ENCODE data around the gene COPG2.

The COPG2 gene, protein sequence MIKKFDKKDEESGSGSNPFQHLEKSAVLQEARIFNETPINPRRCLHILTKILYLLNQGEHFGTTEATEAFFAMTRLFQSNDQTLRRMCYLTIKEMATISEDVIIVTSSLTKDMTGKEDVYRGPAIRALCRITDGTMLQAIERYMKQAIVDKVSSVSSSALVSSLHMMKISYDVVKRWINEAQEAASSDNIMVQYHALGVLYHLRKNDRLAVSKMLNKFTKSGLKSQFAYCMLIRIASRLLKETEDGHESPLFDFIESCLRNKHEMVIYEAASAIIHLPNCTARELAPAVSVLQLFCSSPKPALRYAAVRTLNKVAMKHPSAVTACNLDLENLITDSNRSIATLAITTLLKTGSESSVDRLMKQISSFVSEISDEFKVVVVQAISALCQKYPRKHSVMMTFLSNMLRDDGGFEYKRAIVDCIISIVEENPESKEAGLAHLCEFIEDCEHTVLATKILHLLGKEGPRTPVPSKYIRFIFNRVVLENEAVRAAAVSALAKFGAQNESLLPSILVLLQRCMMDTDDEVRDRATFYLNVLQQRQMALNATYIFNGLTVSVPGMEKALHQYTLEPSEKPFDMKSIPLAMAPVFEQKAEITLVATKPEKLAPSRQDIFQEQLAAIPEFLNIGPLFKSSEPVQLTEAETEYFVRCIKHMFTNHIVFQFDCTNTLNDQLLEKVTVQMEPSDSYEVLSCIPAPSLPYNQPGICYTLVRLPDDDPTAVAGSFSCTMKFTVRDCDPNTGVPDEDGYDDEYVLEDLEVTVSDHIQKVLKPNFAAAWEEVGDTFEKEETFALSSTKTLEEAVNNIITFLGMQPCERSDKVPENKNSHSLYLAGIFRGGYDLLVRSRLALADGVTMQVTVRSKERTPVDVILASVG

DNA sequence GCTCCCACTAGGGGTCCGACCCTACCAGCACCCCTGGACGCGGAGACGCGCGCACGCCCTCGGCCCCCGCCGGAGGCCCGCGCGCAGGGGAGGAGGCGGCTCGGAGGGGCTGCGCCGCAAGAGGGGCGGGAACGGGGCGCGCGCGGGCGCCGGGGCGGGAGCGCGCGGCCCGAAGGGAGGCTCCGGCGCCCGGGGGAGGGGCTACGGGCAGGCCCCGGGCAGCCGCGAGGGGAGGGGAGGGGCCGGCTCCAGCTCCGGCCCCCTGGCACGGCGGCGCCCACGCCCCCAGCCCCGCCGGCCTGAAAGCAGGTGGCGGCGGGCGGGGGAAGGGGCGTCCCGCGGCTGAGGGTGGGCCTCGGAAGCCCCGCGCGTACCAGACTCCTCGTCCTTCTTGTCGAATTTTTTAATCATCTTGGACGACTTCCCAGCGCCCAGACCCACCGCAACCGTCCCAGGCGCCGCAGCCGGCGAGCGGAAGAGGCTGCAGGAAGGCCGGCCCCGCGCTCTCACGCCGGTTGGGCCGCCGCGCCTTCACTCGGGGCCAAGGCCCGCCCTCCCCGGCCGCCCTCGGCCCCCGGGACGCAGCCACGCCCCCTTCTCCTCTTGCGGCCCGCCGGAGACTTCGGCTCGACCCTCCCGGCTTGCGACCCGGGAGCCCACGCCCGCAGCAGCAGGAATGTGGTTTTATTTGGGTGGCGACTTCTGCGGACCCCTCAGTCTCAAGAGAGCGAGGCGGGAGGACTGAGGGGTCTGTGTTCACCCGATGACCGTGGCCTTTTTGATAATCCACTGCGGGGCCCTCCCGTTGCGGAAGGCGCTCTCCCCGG lies at the start of gene COPG2:
Gene COPG2 (minus strand): TSS at position 491 of the 827 bp plus-strand sequence. CDS start 80 bp downstream, at position 411.
- peak; percentile 90 for DNase-seq (ENCODE audit: low read depth)
- peak within 1 kb of the TSS; percentile 94 for H3K4me3 ChIP-seq (ENCODE audit: low read depth, low read length)
- TF ChIP-seq, protein P1, sequence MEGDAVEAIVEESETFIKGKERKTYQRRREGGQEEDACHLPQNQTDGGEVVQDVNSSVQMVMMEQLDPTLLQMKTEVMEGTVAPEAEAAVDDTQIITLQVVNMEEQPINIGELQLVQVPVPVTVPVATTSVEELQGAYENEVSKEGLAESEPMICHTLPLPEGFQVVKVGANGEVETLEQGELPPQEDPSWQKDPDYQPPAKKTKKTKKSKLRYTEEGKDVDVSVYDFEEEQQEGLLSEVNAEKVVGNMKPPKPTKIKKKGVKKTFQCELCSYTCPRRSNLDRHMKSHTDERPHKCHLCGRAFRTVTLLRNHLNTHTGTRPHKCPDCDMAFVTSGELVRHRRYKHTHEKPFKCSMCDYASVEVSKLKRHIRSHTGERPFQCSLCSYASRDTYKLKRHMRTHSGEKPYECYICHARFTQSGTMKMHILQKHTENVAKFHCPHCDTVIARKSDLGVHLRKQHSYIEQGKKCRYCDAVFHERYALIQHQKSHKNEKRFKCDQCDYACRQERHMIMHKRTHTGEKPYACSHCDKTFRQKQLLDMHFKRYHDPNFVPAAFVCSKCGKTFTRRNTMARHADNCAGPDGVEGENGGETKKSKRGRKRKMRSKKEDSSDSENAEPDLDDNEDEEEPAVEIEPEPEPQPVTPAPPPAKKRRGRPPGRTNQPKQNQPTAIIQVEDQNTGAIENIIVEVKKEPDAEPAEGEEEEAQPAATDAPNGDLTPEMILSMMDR (IDR thresholded peaks at IDR 0.05; ENCODE audit: insufficient read depth, low read depth, low read length, missing control alignments) = no peak

- DNase-seq (ENCODE audit: low read depth) = no peak
- TF ChIP-seq, protein P1 (IDR thresholded peaks at IDR 0.05; ENCODE audit: insufficient read depth, low read depth, low read length, missing control alignments) = no peak
- no peak overlapping the region for H3K4me3 ChIP-seq (ENCODE audit: low read depth, low read length)
These were observed 43.9 kb upstream of the COPG2 start for GRCh38 chr7:130712416-130712815.

GRCh38 chr7:130708766-130709165 lies 40.2 kb upstream of the COPG2 start:
- DNase-seq (ENCODE audit: low read depth) = no peak
- TF ChIP-seq, protein P1 (IDR thresholded peaks at IDR 0.05; ENCODE audit: insufficient read depth, low read depth, low read length, missing control alignments) = no peak
- no peak overlapping the region for H3K4me3 ChIP-seq (ENCODE audit: low read depth, low read length)

- TF ChIP-seq, protein P1 (IDR thresholded peaks at IDR 0.05; ENCODE audit: insufficient read depth, low read depth, low read length, missing control alignments) = no peak
- no peak overlapping the region for H3K4me3 ChIP-seq (ENCODE audit: low read depth, low read length)
- DNase-seq (ENCODE audit: low read depth) = no peak
These were observed 39.5 kb upstream of the COPG2 start for GRCh38 chr7:130708001-130708400.

- no peak for DNase-seq (ENCODE audit: low read depth)
- H3K4me3 ChIP-seq (ENCODE audit: low read depth, low read length) = no peak overlapping the region
- TF ChIP-seq, protein P1 (IDR thresholded peaks at IDR 0.05; ENCODE audit: insufficient read depth, low read depth, low read length, missing control alignments) = no peak
These were observed 35.3 kb upstream of the COPG2 start for GRCh38 chr7:130703851-130704250.

DNA sequence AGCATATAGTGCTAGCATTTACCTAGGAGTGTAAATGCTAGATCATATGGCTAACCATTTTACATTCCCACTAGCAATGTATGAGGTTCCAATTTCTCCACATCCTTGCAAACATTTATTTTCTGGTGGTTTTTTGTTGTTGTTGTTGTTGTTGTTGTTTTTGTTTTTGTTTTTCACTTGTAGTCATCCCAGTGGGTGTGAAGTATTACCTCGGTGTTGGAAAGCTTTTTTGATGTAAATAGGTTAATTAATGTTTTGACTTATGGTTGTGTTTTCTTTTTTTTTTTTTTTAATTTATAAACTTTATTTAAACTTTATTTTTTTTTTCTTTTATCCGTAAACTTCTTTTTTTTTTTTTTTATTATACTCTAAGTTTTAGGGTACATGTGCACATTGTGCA lies 33.1 kb upstream of the COPG2 start:
- TF ChIP-seq, protein P1 (IDR thresholded peaks at IDR 0.05; ENCODE audit: insufficient read depth, low read depth, low read length, missing control alignments) = no peak
- no peak for DNase-seq (ENCODE audit: low read depth)
- H3K4me3 ChIP-seq (ENCODE audit: low read depth, low read length) = no peak overlapping the region
